Muscle of leg (tissue), 11 donors: ENCODE measurements around the gene GRAMD4. TPM values are rescaled to one million over a fixed set of nuclear protein-coding genes. Genes with fewer than 3 reads are reported as not detected.

Experiments
- DNase-seq: peaks from one replicate; pipeline ENCODE4 v3.0.0; 2013
- H3K27ac ChIP-seq: one replicate; pipeline ENCODE4 v1.5.1; 2013; ENCODE audit warnings: mild to moderate bottlenecking, low read length, control low read depth
- H3K27me3 ChIP-seq: one replicate; pipeline ENCODE4 v1.6.1; 2013; ENCODE audit warnings: low read length; ENCODE audit not compliant: control insufficient read depth, insufficient read depth
- H3K36me3 ChIP-seq: one replicate; pipeline ENCODE4 v1.6.1; 2013; ENCODE audit warnings: low read length; ENCODE audit not compliant: control insufficient read depth, insufficient read depth
- H3K4me1 ChIP-seq: one replicate; pipeline ENCODE4 v1.6.1; 2013; ENCODE audit warnings: low read length; ENCODE audit not compliant: control insufficient read depth, insufficient read depth
- H3K4me3 ChIP-seq: one replicate; pipeline ENCODE4 v1.5.1; 2013; ENCODE audit warnings: low read length, control low read depth
- H3K9me3 ChIP-seq: replicated peaks from 2 replicates; pipeline ENCODE4 v1.6.1; 2013; ENCODE audit warnings: low read depth, low read length; ENCODE audit not compliant: control insufficient read depth
- WGBS: methylation state at CpG from one replicate; pipeline ENCODE4 v1.1.5; 2013; ENCODE audit warnings: missing lambda C conversion rate; ENCODE audit not compliant: insufficient coverage; 5-methylcytosine and 5-hydroxymethylcytosine counted together
- polyA plus RNA-seq, 8 donors: library from polyadenylated mRNA; unstranded; fragments of 120-200 nt; gene quantifications; one replicate each; pipeline versions ENCODE4 v1.2.1 to v1.2.3, GENCODE V29; 2013; ENCODE audit warnings: inconsistent platforms in 1 of 8, low replicate concordance in 1 of 8; ENCODE audit not compliant: insufficient read length in 8 of 8, insufficient read depth in 1 of 8
- total RNA-seq: library from RNA; stranded (reverse); fragments of 120-200 nt; gene quantifications from one replicate; pipeline ENCODE4 v1.2.4, GENCODE V29; 2013

The GRAMD4 gene
- total and polyA plus RNA-seq, 9 donors = 10.5 to 19.9 (median 14.0) TPM

DNA sequence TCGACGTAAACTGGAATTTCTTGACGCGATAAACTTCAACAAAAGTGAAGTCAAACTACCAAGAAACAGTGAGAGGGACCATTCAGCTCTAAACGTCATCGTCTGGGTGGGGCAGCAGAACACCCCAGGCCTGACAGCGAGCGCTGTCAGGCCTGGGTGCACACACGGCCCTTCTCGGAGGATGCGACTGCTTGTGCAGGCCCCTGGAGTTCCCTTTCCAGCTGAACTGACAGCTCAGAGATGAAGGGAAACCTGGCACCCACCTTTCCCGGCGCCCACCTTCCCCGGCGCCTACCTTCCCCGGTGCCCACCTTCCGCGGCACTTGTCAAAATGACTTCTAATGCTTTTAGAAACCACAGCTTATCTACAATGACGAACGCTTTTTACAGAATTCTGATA, 70.0 kb downstream of the GRAMD4 start:
- Histone ChIP-seq H3K36me3 (peaks cover 78% of the 10 kb centered on the region), H3K9me3 (no peaks in the 10 kb centered on the region), H3K27ac (no peak overlapping the region)

DNA sequence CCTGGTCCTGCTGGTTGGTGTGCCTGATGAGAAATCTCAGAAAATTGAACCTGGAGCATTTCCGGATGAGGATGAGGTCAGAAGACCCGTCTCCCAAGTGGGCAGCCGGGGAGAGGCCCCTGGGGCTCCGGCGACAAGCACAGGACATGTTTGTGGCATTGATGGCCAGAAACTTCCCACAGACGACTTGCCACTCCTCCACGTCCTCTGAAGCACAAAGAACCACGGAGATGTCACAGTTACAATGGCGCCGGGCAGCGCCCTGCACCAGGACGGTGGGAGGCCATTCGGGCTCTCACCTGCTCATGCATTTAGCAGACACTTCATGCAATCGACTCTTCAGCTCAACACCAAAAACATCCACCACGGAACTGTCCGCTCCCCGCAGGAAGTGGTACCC, 71.4 kb downstream of the GRAMD4 start:
- peaks cover 78% of the 10 kb centered on the region for H3K36me3 ChIP-seq
- no peak overlapping the region for H3K4me3 ChIP-seq
- DNase-seq = no peak
- no peaks in the 10 kb centered on the region for H3K9me3 ChIP-seq
- peaks cover 8% of the 10 kb centered on the region for H3K4me1 ChIP-seq
- no peaks in the 10 kb centered on the region for H3K27me3 ChIP-seq
- 86% methylated on average over 17 of the region's 17 CpGs for WGBS
- no peak overlapping the region for H3K27ac ChIP-seq

More for the DNA sequence above, 70.0 kb downstream of the GRAMD4 start:
- WGBS = 86% methylated on average over 11 of the region's 20 CpGs
- Histone ChIP-seq H3K27me3 (no peaks in the 10 kb centered on the region), H3K4me3 (no peak overlapping the region), H3K4me1 (peaks cover 12% of the 10 kb centered on the region)
- DNase-seq = no peak

DNA sequence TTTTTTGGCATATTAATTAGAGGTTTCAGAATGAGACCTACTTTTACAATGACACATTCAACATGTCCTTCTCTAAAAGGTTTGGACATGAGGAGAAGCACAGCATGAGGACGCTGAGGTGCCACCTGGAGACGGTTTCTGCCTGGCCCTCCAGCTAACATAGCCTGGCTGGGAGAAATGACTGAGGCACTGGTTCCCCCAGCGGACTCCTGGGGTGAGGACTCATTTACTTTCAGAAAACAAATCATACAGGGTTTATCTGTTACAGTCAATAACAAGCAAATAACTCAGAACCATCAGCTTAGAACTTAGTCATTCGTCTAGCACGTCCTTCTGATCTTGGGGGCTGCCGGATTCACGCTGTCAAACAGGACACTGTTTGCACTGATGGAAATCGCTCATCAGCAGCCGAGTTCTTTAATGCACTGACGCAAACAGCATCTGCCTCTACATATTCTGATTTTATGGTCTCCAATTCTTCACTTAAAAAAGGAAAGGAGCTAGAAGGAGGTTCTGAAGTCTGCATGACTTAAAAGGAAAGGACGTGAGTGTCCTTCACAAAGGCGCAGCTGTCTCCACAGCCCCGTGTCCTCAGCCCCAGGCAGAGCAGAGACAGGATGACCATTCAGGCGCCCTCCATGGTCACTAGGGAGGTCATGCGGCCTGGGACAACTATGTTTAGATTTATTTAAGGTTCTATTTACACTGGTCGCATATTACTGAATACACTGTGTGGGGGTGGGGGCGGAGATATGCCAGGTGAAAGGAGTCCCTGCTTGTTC, 73.6 kb downstream of the GRAMD4 start:
- peaks cover 78% of the 10 kb centered on the region for H3K36me3 ChIP-seq
- H3K4me3 ChIP-seq = no peak overlapping the region
- DNase-seq = no peak
- H3K4me1 ChIP-seq = peaks cover 4% of the 10 kb centered on the region
- H3K9me3 ChIP-seq = no peaks in the 10 kb centered on the region
- no peaks in the 10 kb centered on the region for H3K27me3 ChIP-seq
- no peak overlapping the region for H3K27ac ChIP-seq
- 82% methylated on average over 12 of the region's 17 CpGs for WGBS

DNA sequence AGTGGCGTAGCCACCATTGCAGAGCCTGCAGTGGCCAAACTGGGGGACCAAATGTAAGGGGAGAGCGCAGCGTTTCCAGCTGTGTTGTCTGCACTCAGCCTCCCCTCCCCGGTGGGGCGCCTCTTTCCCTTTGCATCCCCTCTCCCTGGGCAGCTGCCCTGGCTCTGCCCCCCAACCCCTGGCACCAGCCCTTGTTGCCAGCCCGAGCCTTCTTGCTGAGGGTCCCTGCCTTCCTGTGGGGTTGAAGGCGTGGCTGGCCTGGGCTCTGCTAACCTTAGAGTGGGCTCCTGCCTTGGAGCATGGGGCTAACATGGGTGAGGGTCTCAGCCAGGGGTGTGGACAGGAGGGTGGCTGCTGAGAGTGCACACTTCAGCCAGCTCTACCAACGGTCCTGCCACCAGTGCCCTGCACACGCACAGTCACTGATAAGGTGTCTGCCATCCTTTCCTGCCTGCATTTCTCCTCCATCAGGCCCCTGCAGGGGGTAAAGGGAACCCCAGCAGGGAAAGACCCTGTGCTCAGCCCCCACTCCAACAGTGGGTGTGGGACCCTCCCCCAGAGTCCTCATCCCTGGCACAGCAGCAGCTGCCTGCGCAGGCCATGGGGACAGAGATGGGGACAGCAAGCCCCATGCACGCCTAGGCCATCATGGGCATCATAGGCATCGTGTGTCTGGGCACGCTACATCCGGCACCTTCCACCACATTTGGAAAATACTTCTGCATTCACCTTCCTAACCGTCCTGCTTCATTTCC, 74.4 kb downstream of the GRAMD4 start:
- H3K4me3 ChIP-seq = no peak overlapping the region
- H3K36me3 ChIP-seq = peaks cover 77% of the 10 kb centered on the region
- no peak for DNase-seq
- no peaks in the 10 kb centered on the region for H3K27me3 ChIP-seq
- H3K27ac ChIP-seq = no peak overlapping the region
- no peaks in the 10 kb centered on the region for H3K9me3 ChIP-seq
- WGBS = 93% methylated on average over 8 of the region's 15 CpGs
- no peaks in the 10 kb centered on the region for H3K4me1 ChIP-seq

DNA sequence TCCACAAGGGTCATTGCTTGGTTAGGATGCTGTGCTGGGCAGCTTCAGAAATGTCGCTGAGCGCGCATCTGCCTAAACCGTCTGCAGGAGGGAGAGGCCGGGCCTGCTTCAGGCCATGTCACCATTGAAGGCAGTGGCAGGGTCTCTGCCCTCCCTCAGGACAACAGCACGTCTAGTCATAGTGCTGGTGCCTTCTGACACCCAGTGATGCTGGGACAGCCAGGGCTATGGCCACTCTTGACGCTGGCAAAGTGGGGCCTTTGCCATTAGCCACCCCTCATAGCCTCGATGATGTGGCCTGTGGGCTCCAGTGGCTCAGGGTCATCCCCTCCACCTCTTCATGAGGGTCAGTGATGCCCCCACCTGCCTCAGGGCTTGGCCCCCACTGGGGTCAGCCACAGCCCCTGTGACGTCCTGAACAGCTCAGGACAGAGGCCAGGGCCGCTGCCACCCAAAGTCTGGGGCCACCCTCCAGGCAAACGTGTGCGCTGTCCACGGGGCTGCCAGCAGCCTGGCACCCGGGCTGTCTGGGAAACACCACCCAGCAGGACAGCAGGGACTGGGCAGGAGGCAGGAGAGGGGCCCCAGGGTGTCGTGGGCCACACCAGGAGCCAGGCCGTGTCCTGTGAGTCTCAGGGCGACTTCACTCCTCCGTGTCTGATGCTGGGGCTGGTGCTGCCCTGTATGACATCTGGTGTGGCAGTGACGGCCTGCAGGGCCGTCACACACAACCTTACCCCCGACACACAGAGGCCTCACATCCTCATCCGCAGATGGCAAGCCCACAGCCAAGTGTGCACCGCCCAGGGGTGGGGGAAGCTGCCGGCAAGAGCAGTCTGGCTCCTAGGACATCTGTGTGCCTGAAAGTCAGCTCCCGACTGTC, 75.4 kb downstream of the GRAMD4 start:
- 77% methylated on average over 20 of the region's 25 CpGs for WGBS
- Histone ChIP-seq H3K4me1 (no peaks in the 10 kb centered on the region), H3K4me3 (no peak overlapping the region), H3K36me3 (peaks cover 73% of the 10 kb centered on the region), H3K9me3 (no peaks in the 10 kb centered on the region), H3K27ac (no peak overlapping the region), H3K27me3 (no peaks in the 10 kb centered on the region)
- DNase-seq = no peak

DNA sequence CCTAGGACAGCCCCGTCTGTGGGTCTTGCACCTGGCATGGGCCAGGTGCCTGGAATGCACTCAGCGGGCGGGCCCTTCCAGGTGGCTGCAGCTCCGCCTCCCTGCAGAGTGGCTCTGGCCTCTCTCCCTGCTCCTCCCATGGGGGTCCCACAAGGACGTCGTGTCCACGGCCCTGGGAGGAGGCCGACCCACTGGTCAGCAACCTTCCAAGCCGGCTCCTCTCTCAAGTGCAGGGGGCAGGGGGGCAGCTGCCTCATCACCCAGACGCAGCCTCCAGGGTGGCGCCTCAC, 76.0 kb downstream of the GRAMD4 start:
- H3K9me3 ChIP-seq = no peaks in the 10 kb centered on the region
- no peak for DNase-seq
- no peak overlapping the region for H3K4me3 ChIP-seq
- no peak overlapping the region for H3K27ac ChIP-seq
- H3K36me3 ChIP-seq = peaks cover 73% of the 10 kb centered on the region
- H3K27me3 ChIP-seq = no peaks in the 10 kb centered on the region
- H3K4me1 ChIP-seq = no peaks in the 10 kb centered on the region
- 55% methylated on average over 11 of the region's 11 CpGs for WGBS

DNA sequence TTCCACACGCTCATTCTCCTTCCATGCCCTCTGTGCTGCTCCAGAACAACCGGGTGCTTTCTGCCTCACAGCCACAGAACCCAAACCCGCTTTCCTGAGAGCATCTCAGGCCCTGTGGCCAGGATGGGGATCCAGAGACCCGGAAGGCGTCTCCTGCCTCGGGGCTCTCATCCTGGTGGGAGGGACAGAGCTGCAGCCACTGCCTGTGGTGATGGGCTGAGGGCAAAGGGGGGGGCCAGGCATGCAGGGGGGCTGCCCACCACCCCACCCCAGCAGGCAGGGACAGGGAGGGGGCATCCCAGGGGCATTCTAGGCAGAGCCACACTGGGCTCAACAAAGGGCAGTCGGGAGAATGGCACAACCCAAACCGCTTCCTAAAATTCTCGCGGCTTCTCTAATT, 76.4 kb downstream of the GRAMD4 start:
- H3K9me3 ChIP-seq = no peaks in the 10 kb centered on the region
- H3K4me3 ChIP-seq = no peak overlapping the region
- peaks cover 73% of the 10 kb centered on the region for H3K36me3 ChIP-seq
- 80% methylated on average over 5 of the region's 10 CpGs for WGBS
- no peak for DNase-seq
- H3K27me3 ChIP-seq = no peaks in the 10 kb centered on the region
- no peaks in the 10 kb centered on the region for H3K4me1 ChIP-seq
- no peak overlapping the region for H3K27ac ChIP-seq

DNA sequence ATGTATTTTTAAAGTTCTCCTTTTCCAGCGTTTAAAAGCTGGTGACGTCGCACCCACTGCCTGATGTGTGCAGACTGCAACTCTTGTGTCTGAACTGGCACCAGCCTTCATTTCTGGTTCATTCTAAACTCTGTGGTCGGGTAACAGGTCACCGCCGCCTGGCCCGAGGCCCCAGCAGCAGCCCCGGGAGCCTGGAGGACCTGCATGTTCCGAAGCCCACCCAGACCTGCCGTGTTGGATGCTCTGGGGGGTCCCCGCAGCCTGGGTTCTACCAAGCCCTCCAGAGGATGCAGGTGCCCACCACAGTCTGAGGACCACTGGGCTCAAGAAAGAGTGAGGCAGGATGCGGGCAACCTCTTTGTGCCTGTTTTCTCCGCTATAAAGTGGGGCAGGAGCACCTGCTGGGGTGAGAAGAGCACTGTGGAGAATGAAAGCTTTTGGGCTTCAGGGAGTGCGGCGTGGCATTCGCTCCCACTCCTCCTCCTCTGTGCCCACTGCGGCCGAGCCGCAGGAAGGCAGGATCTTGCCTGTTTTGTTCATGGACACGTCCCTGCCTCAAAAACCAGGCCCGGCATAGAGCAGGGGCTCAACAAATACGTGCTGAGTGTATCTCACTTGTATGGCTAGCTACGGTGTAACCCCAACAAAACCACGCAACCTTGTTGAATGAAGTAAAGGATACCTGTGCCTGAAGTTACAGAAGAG, 77.8 kb downstream of the GRAMD4 start:
- WGBS = 93% methylated on average over 19 of the region's 24 CpGs
- no peaks in the 10 kb centered on the region for H3K9me3 ChIP-seq
- H3K4me3 ChIP-seq = no peak overlapping the region
- no peak for DNase-seq
- no peaks in the 10 kb centered on the region for H3K4me1 ChIP-seq
- H3K27me3 ChIP-seq = no peaks in the 10 kb centered on the region
- H3K36me3 ChIP-seq = peaks cover 76% of the 10 kb centered on the region
- no peak overlapping the region for H3K27ac ChIP-seq

DNA sequence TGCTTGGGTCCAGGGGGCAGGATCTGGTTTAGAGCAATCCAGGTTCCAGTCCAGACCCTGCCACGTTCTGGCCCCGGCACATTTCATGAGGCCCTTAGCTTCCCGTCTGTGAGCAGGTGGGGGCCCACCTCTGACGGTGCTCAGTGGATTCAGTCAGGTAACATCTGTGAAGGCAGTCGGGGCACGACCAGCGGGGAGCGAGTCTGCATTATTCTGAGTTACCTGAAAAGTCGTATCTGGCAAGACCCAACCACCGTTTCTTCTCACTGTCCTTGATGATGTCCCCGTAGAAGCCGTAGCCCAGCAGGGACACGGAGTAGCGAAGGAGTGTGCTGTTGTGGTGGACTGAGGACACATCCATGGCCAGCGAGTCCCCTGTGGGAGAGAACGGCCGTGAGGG, 78.9 kb downstream of the GRAMD4 start:
- Histone ChIP-seq H3K9me3 (no peaks in the 10 kb centered on the region), H3K4me1 (no peaks in the 10 kb centered on the region), H3K4me3 (no peak overlapping the region), H3K27ac (no peak overlapping the region), H3K27me3 (no peaks in the 10 kb centered on the region), H3K36me3 (peaks cover 79% of the 10 kb centered on the region)
- no peak for DNase-seq
- 91% methylated on average over 10 of the region's 17 CpGs for WGBS
